OCI-LY3 (cell line): ENCODE measurements around the gene SEZ6L.

Experiments
- H2AFZ ChIP-seq: fragments of 200-600, 300-600 bp; shearing (Covaris generic); 2 replicates; pipeline ENCODE4 v1.6.0; 2014; ENCODE audit warnings: antibody characterized with exemption, low read depth, low read length
- H3K27ac ChIP-seq: fragments of 200-600, 300-600 bp; sonication (generic); 2 replicates; pipeline ENCODE4 v1.5.1; 2014; ENCODE audit warnings: mild to moderate bottlenecking, low read length, moderate library complexity, mixed read lengths
- H3K27me3 ChIP-seq: fragments of 200-600, 300-600 bp; sonication (generic); 2 replicates; pipeline ENCODE4 v1.6.1; 2014; ENCODE audit warnings: low read depth, low read length, mixed read lengths
- H3K36me3 ChIP-seq: fragments of 200-600, 300-600 bp; sonication (generic); replicated peaks from 2 replicates; pipeline ENCODE3; 2014; ENCODE audit warnings: low read depth, low read length, mixed read lengths
- H3K4me1 ChIP-seq: fragments of 300-600, 200-600 bp; sonication (generic); 2 replicates; pipeline ENCODE4 v1.6.1; 2014; ENCODE audit warnings: low read length, mixed read lengths
- H3K4me2 ChIP-seq: fragments of 200-600, 300-600 bp; sonication (generic); 2 replicates; pipeline ENCODE4 v1.6.1; 2014; ENCODE audit warnings: low read length, mixed read lengths
- H3K4me3 ChIP-seq: fragments of 300-600, 200-600 bp; sonication (generic); 2 replicates; pipeline ENCODE4 v1.5.1; 2014; ENCODE audit warnings: antibody characterized with exemption, mild to moderate bottlenecking, low read length, moderate library complexity
- H3K79me2 ChIP-seq: fragments of 300-600, 200-600 bp; shearing (Covaris generic); 2 replicates; pipeline ENCODE4 v1.6.1; 2014; ENCODE audit warnings: mild to moderate bottlenecking, low read length, mixed read lengths
- H3K9ac ChIP-seq: fragments of 300-600, 200-600 bp; shearing (Covaris generic); 2 replicates; pipeline ENCODE4 v1.6.0; 2014; ENCODE audit warnings: mild to moderate bottlenecking, low read length, moderate library complexity
- H3K9me3 ChIP-seq: fragments of 200-600, 300-600 bp; shearing (Covaris generic); 2 replicates; pipeline ENCODE4 v1.6.1; 2014; ENCODE audit warnings: low read length, mixed read lengths; ENCODE audit not compliant: insufficient read depth
- H4K20me1 ChIP-seq: fragments of 200-600, 300-600 bp; sonication (generic); 2 replicates; pipeline ENCODE4 v1.6.1; 2016; ENCODE audit warnings: low read length, mixed read lengths; ENCODE audit not compliant: insufficient read depth
- EZH2phosphoT487 ChIP-seq: fragments of 200-600 bp; shearing (Covaris generic); IDR thresholded peaks from 2 replicates; pipeline ENCODE4 v1.6.1; 2018; ENCODE audit warnings: antibody characterized with exemption, mixed run types, low read depth
- TF ChIP-seq, protein P1 (sequence below): fragments of 200-600, 300-600 bp; sonication (generic); IDR thresholded peaks from 2 replicates; pipeline ENCODE4 v1.5.1; 2014; ENCODE audit warnings: antibody characterized with exemption, low read length, low read depth

The SEZ6L gene

GRCh38 chr22:26127556-26127955 lies 41.7 kb upstream of the SEZ6L start:
- Histone ChIP-seq H3K4me1 (peaks cover 17% of the 10 kb centered on the region), H3K27me3 (peaks cover 15% of the 10 kb centered on the region), H2AFZ (no peak overlapping the region), H3K4me3 (no peak overlapping the region), H3K9me3 (no peaks in the 10 kb centered on the region), H4K20me1 (no peaks in the 10 kb centered on the region), H3K4me2 (no peak overlapping the region), H3K27ac (no peak overlapping the region), H3K79me2 (no peaks in the 10 kb centered on the region), H3K36me3 (no peaks in the 10 kb centered on the region), H3K9ac (no peak overlapping the region)
- no peak for TF ChIP-seq EZH2phosphoT487
- TF ChIP-seq, protein P1, sequence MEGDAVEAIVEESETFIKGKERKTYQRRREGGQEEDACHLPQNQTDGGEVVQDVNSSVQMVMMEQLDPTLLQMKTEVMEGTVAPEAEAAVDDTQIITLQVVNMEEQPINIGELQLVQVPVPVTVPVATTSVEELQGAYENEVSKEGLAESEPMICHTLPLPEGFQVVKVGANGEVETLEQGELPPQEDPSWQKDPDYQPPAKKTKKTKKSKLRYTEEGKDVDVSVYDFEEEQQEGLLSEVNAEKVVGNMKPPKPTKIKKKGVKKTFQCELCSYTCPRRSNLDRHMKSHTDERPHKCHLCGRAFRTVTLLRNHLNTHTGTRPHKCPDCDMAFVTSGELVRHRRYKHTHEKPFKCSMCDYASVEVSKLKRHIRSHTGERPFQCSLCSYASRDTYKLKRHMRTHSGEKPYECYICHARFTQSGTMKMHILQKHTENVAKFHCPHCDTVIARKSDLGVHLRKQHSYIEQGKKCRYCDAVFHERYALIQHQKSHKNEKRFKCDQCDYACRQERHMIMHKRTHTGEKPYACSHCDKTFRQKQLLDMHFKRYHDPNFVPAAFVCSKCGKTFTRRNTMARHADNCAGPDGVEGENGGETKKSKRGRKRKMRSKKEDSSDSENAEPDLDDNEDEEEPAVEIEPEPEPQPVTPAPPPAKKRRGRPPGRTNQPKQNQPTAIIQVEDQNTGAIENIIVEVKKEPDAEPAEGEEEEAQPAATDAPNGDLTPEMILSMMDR, result no peak

DNA sequence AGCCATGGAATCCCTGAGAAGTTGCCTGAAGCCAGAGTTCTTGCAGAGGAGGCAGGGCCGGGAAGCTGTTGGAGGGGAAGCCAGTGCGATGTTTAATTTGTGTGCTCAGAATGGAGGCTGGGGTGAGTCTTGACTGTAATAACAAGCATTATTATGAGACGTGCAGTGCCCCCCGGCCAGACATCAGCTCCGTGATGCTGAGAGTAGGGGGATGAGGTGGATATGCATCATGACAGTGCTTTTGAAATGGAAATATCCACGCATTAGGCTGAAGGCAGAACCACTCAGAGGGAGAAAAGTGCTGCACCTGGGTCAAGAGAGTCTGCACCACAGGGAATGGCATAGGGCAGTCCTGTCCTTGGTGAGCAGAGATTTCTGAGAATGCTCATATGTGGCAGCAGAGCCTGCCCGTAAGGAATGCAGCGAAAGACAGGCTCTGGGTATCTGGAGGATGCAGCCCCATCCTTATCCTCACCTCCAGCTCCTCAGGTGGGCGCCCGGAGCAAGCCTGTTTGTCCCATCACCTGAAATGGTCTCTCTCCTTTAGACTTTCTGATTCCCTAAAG lies 37.6 kb upstream of the SEZ6L start:
- Histone ChIP-seq H3K79me2 (no peaks in the 10 kb centered on the region), H4K20me1 (no peaks in the 10 kb centered on the region), H3K4me1 (peaks cover 6% of the 10 kb centered on the region; the same call in 1 of the 2 replicates), H3K9me3 (no peaks in the 10 kb centered on the region), H3K27me3 (peaks cover 33% of the 10 kb centered on the region), H3K9ac (no peak overlapping the region), H3K4me3 (no peak overlapping the region), H3K4me2 (no peak overlapping the region), H3K36me3 (no peaks in the 10 kb centered on the region), H3K27ac (no peak overlapping the region), H2AFZ (no peak overlapping the region)
- no peak for TF ChIP-seq EZH2phosphoT487
- TF ChIP-seq, protein P1, result no peak

DNA sequence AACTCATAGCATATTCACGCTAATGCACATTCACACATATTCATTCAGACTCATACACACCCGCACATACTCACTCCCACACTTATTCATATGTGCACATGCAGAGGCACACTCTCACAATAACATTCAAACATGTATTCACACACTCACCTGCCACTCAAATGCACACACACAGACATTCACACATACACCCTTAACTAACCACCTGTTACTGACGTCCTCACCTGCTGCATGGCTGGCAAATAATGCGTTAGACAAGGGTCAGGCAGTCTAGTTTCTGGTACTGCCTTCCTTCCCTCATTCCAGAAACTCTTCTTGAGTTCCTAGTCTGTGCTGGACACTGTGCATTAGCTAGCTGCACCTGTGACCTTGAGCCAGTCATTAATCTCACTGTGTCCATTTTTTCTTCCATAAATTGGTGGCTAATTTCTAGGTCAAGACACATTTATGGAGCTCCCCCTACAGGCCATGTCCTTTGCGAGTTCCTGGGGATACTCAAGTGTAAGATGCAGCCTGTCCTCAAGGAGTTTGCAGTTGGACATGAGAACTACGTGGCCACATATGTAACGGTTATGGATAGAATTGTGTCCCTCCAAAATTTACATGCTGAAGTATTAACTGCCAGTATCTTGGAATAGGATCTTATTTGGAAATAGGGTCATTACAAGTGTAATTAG lies 34.5 kb upstream of the SEZ6L start:
- Histone ChIP-seq H3K79me2 (no peaks in the 10 kb centered on the region), H3K27me3 (peaks cover 57% of the 10 kb centered on the region), H3K36me3 (no peaks in the 10 kb centered on the region), H3K27ac (no peak overlapping the region), H4K20me1 (no peaks in the 10 kb centered on the region), H2AFZ (no peak overlapping the region), H3K9ac (no peak overlapping the region), H3K4me1 (no peaks in the 10 kb centered on the region), H3K4me2 (no peak overlapping the region), H3K9me3 (no peaks in the 10 kb centered on the region), H3K4me3 (no peak overlapping the region)
- TF ChIP-seq EZH2phosphoT487, result no peak
- TF ChIP-seq, protein P1, result peak; percentile 79

DNA sequence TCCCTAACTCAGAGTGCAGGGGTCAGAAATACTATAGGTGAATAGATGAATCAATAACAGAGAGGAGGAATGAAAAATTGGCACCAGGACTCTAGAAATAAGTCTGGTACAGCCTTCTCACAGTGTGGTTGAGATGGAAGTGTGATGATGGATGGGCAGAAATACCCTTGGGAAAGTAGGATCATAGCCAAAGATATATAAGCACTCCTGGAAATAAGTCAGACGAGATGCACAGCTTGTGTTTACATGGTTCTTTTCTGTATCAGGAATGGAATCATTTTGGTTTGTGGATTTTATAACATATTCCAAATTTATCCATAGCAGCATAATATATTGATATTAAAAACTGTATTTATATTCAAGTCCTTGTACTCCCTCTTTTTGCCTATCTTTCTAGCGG lies 33.5 kb upstream of the SEZ6L start:
- H2AFZ ChIP-seq, result no peak overlapping the region
- H3K36me3 ChIP-seq, result no peaks in the 10 kb centered on the region
- H3K27me3 ChIP-seq, result peaks cover 67% of the 10 kb centered on the region
- H3K4me2 ChIP-seq, result no peak overlapping the region
- no peak overlapping the region for H3K9ac ChIP-seq
- H3K9me3 ChIP-seq, result no peaks in the 10 kb centered on the region
- no peak overlapping the region for H3K4me3 ChIP-seq
- no peak overlapping the region for H3K27ac ChIP-seq
- no peaks in the 10 kb centered on the region for H3K79me2 ChIP-seq
- TF ChIP-seq, protein P1, result no peak
- no peak for TF ChIP-seq EZH2phosphoT487
- H4K20me1 ChIP-seq, result no peaks in the 10 kb centered on the region
- no peaks in the 10 kb centered on the region for H3K4me1 ChIP-seq
